Testis (tissue), 3 donors: Measurements from ENCODE around the gene TEKT5. TPM values are rescaled to one million over a fixed set of nuclear protein-coding genes. Genes with fewer than 3 reads are reported as not detected.

Experiments used
- DNase-seq: peaks from one replicate; pipeline ENCODE4 v3.0.0-alpha.2; 2019
- H3K27ac ChIP-seq, 2 donors: fragments of 200-600 bp; sonication (generic); one replicate each; pipeline ENCODE4 v1.5.1; 2019
- H3K27me3 ChIP-seq: fragments of 200-600 bp; sonication (generic); one replicate; pipeline ENCODE4 v1.5.1; 2019
- H3K36me3 ChIP-seq: fragments of 200-600 bp; sonication (generic); one replicate; pipeline ENCODE4 v1.5.1; 2017; ENCODE audit warnings: low read depth; ENCODE audit errors: missing control alignments
- H3K4me1 ChIP-seq: fragments of 200-600 bp; sonication (generic); one replicate; pipeline ENCODE4 v1.5.1; 2019
- H3K4me3 ChIP-seq, 2 donors: fragments of 200-600 bp; sonication (generic); one replicate each; pipeline ENCODE4 v1.5.1; 2017 to 2019
- H3K9me3 ChIP-seq: fragments of 200-600 bp; sonication (generic); one replicate; pipeline ENCODE4 v1.5.1; 2017
- POLR2A ChIP-seq: fragments of 450-650 bp; IDR thresholded peaks from one replicate; pipeline ENCODE4 v1.6.1; 2017; ENCODE audit warnings: antibody characterized with exemption, mild to moderate bottlenecking, moderate library complexity
- WGBS, 2 donors: methylation state at CpG; one replicate each; pipeline ENCODE4 v1.1.5; 2018; 5-methylcytosine and 5-hydroxymethylcytosine counted together
- intact Hi-C: fragments of 100-400 bp; cut with DNase I; formaldehyde crosslinking; loops from one replicate; pipeline ENCODE4 v1.15.1; 2023; ENCODE audit warnings: low total_unique reads
- polyA plus RNA-seq: library from polyadenylated mRNA; stranded (reverse); fragments of 350-450 nt; fragmentation: Illumina TruSeq; extraction: RNeasy Lipid Tissue Mini Kit (QIAGEN cat#74804); gene quantifications from one replicate; pipeline ENCODE4 v1.2.3, GENCODE V29; 2014; ENCODE audit warnings: low read depth, low replicate concordance; ENCODE audit not compliant: insufficient read depth
- total RNA-seq, 2 donors: library from RNA; depleted of rRNA; stranded (reverse); fragments of >200 nt; gene quantifications; one replicate each; pipeline ENCODE4 v1.2.3, GENCODE V29; 2016
- TF ChIP-seq, protein P1 (sequence below), 3 experiments: fragments of 450-650 bp in 2 of 3; fragments of 200-600 bp in 1 of 3; sonication (generic) in 1 of 3; IDR thresholded peaks; one replicate each; pipeline ENCODE4 v1.5.1; 2016 to 2019; ENCODE audit warnings: antibody characterized with exemption in 3 of 3, mild to moderate bottlenecking in 2 of 3, moderate library complexity in 1 of 3

The TEKT5 gene
- total and polyA plus RNA-seq, 3 donors from 2014 or later, result 20.7 to 69.1 (median 35.6) TPM

DNA sequence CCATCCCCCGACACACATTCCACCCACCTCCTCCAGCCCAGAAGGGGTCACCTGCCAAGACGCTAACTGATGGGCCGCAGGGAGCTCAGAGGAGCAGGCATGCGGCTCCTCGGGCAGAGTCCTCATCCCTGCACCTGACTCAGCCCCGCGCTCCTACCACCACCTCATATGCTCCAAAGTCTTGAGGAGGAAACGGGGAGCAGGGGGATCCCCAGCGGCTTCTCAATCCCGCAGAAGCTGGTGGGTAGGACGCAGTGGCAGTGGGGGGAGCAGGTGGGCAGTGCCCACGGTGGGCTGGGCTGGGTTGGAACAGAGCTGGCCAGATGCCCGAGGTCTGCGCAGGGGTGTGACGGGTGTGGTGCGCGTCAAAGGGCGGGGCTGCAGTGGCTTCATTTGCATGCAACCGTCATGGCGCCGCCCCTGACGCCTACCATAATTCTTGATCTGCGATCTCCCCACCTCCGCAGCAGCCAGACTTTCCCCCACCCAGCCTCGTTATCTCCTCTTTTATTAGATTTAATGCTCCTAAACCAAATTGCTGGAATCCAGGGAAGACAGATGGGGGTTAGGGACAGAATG, 75.4 kb downstream of the TEKT5 start:
- WGBS, 2 donors, result 47 to 48% methylated on average over 23 to 25 of the region's 25 CpGs
- TF ChIP-seq POLR2A, result no peak
- TF ChIP-seq, protein P1, sequence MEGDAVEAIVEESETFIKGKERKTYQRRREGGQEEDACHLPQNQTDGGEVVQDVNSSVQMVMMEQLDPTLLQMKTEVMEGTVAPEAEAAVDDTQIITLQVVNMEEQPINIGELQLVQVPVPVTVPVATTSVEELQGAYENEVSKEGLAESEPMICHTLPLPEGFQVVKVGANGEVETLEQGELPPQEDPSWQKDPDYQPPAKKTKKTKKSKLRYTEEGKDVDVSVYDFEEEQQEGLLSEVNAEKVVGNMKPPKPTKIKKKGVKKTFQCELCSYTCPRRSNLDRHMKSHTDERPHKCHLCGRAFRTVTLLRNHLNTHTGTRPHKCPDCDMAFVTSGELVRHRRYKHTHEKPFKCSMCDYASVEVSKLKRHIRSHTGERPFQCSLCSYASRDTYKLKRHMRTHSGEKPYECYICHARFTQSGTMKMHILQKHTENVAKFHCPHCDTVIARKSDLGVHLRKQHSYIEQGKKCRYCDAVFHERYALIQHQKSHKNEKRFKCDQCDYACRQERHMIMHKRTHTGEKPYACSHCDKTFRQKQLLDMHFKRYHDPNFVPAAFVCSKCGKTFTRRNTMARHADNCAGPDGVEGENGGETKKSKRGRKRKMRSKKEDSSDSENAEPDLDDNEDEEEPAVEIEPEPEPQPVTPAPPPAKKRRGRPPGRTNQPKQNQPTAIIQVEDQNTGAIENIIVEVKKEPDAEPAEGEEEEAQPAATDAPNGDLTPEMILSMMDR (IDR thresholded peaks at IDR 0.05), result no peak
- H3K27ac ChIP-seq, result no peak overlapping the region
- H3K27me3 ChIP-seq, result no peaks in the 10 kb centered on the region
- DNase-seq, result peak; percentile 42
- H3K9me3 ChIP-seq, result no peaks in the 10 kb centered on the region
- H3K4me1 ChIP-seq, result peaks cover 7% of the 10 kb centered on the region
- intact Hi-C loops, result no loop called here
- no peak overlapping the region for H3K4me3 ChIP-seq
- H3K36me3 ChIP-seq, result no peaks in the 10 kb centered on the region

DNA sequence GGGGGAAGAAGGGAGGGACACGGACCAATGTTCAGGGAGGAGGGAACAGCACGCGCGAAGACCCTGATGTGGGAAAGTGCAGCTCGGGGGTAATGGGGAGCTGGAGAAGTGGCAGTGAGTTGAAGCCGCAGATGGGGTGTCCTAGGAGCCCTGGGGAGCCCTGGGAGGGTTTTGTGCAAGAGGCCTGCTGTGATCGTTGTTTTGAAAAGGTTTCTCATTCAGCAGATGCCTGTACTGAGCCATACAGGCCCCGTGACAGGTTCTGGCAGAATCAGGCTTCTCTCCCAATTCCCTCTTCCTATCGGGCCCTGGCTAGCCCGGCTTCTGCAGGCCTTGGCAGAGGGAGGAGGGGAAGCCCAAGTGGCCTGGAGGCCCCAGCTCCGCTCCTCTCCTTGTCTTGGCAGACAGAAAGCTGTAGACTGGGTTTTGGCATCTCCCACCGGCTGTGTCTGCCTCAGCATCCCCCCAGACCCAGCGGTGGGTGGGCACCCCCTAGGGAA, 76.0 kb downstream of the TEKT5 start:
- Histone ChIP-seq H3K4me1 (peaks cover 7% of the 10 kb centered on the region), H3K27me3 (no peaks in the 10 kb centered on the region), H3K9me3 (no peaks in the 10 kb centered on the region), H3K36me3 (no peaks in the 10 kb centered on the region), H3K27ac (no peak overlapping the region), H3K4me3 (no peak overlapping the region)
- WGBS, 2 donors, result 55 to 67% methylated on average over 12 of the region's 13 CpGs
- DNase-seq, result no peak
- TF ChIP-seq, protein P1 (IDR thresholded peaks at IDR 0.05), result no peak
- TF ChIP-seq POLR2A, result no peak
- intact Hi-C loops, result no loop called here

DNA sequence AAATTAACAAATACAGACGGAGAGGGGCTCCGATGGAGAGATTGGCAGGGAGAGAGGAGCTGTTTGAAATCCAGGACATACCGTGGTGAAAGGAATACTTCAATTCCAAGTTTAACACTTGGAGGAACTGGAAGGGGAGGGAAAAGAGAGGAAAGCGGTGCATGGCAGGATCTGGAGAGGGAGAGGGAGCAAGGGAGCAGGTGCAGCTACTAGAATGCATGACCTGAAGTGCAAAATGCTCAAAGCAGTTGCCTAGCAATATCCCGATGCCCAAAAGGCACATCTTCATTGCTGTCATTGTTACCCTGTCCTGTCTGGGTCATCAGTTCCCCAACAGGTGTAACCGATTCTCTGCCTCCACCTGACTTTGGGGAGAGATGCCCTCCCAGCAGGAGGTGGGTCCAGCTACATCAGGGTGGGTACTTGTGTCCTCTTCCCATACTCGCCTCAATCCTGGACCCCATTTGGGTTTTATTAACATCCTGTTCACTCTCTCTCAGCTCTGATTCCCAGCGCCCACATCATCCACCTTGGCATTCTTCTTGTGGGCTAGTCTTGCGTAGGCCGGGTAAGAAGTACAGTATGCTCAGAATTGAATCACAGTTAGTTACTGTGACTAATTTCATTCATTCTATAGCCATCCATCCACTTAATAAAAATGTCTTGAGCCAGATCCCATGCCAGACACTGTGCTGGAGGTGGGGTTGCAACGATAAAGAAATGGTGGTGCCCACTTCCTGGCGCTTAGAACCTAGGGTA, 76.9 kb downstream of the TEKT5 start:
- no peak for DNase-seq
- intact Hi-C loops, result no loop called here
- H3K36me3 ChIP-seq, result no peaks in the 10 kb centered on the region
- H3K4me1 ChIP-seq, result peaks cover 7% of the 10 kb centered on the region
- H3K9me3 ChIP-seq, result no peaks in the 10 kb centered on the region
- no peaks in the 10 kb centered on the region for H3K27me3 ChIP-seq
- H3K27ac ChIP-seq, result no peak overlapping the region
- no peak for TF ChIP-seq POLR2A
- TF ChIP-seq, protein P1 (IDR thresholded peaks at IDR 0.05), result no peak
- H3K4me3 ChIP-seq, result no peak overlapping the region
- 78 to 85% methylated on average over 12 of the region's 12 CpGs for WGBS, 2 donors

DNA sequence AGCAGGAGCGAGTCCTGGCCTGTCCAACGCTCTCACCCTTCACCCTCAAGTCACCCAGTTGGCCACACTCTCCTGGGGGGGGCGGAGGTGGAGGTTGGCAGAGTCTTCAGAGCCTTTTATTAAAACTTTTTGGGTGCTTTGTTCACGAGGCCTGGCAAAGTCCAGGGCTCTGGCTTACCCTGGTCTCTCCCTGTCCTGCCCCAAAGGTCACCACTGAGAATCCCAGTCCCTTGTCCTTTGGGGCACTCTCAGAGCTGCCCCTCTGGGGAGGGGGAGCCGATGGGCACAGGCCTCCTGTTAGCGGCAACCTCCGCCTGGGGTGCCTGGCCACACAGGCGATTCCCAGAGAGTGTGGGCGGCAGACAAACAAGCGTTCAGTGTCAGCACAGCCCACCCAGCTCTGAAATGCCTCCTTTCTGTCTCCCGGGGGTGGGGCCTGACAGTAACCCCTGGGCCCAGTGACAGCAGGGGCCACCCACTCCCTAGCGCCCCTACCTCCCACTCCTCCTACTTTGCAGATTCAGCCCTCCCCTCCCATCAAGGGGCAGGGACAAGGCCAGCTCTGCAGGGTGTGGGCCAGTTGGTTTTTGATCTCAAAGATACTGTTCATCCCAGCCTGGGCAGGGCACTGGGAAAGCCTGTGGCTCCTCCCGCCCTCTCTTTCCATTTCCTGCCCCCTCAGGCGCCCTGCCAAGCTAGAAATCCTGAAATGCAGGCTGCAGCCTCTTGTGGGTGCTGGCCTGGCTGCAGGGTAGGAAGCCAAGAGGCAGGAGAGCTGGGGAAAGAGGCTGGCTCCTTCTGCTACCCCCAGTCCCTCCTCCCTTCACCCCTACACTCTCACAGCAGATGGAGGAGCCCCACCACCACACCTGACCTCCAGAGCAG, 77.7 kb downstream of the TEKT5 start:
- Histone ChIP-seq H3K4me3 (no peak overlapping the region), H3K27me3 (no peaks in the 10 kb centered on the region), H3K27ac (peak overlapping the region in 1 of 2 donors; percentile 14), H3K36me3 (no peaks in the 10 kb centered on the region), H3K4me1 (peaks cover 7% of the 10 kb centered on the region), H3K9me3 (no peaks in the 10 kb centered on the region)
- TF ChIP-seq POLR2A, result no peak
- TF ChIP-seq, protein P1 (IDR thresholded peaks at IDR 0.05), result no peak
- 53 to 68% methylated on average over 8 to 14 of the region's 14 CpGs for WGBS, 2 donors
- intact Hi-C loops, result no loop called here
- no peak for DNase-seq
